NCI-H82 treated with DMSO at 0.1 percent for 48 hours (cell line): ENCODE measurements around the gene CHN2.

Experiments
- DNase-seq: peaks from one replicate; lab custom pipeline; 2025; ENCODE audit not compliant: unreplicated experiment; lab: John Stamatoyannopoulos, UW

CHN2 gene

DNA sequence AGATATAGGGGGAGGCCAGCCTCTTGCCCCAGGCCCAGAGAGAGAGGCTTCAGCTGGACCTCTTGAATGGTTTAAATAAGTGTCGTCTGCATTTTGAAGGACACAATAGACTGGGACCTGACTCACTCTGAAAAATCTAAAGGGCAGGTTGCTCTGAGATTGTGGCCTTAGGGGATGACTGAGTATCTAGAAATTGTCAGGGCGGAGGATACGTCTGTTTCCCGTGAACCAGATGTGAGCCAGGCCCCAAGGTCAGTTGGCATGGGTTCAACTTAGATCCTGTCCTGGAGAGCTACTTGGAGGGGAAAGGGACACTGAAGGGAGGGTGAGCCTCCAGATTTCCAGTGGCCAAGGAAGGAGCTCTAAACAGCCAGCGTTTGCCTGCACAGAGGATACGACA lies 110.2 kb downstream of the CHN2 start:
- DNase-seq, result no peak

DNA sequence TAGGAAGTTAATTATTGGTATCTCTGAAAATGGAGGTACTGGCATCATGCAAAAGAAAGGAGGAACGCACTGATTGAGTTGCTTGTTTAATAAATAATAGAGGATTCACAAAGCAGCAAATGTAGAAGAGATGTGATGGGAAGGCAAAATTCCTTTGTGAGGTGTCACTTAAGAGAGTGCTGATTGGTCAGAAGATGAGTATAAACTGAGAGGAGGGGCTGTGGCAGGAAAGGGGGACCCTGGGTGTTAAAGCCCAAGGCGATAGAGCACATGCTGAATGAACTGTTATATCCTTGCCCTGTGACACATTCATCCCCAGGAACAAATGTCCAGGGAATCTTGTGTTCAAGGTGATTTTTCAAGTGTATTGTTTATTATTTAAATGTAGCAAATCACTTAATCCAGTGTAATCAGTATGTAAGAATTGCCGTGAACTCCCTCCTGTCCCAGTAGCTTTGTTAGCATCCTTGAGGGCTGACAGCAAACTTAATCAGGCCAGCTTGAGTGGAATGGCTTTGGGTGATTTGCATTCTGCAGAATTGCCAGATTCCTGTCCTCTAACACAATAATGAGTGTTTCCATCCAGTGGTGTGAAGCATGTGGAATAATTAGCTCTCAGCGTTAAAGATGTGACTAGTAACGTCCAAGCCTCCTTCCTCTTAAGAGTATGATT lies 111.9 kb downstream of the CHN2 start:
- no peak for DNase-seq

DNA sequence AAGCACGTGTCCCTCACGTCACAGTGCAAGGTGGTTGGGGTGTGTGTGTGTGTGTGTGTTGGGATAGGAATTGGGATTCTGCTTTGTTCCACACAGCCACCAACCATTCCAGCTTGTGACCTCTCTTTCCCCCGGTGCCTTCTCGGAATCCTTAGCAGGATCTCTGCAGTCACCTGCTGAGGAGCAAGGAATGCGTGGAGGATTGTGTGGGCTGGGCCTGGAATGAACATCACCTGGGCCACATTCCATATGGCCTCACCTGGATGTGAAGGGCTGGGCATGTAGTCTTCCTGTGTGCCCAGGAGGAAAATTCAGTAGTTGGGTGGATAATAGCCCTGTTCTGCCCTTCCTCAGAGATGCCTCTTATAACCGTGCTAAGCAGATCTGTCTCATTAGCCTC lies 113.8 kb downstream of the CHN2 start:
- DNase-seq, result no peak

DNA sequence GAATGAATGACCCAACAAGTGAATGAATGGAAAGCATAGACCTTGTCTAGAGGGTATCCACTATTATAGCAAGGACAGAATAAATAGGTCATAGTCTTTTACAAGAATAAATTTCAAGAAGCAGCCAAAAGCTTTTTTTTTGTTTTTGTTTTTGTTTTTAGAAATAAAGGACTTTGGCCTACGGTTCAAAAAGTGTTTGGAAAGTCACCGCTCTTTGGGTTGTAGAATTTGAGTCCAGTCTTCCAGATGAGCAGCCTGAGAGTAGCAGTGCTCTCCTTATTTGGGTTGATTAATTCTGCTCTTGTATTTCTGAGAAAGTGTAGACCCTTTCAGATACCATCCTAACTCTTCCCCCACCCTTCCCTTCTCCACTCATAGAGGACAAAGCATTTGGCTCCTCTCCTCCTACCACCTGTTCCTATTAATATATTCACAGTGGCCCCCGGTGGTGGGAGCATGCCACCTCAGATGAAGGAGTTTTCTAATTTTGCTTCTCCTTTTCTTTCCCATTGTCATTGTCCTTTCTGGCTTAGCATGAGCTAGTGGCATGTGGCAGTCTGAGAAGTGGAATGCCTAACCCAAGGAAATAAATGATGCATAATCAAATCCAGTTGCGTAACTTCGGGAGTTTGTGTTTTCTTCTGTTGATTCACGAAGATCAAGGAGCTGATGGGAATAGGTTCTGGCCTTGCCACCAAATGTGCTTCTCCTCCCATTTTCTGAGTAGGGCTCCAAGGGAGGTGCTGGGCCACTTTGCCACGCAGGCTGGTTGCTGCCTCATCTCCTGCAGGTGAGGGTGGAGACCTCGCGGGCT lies 114.7 kb downstream of the CHN2 start:
- no peak for DNase-seq

DNA sequence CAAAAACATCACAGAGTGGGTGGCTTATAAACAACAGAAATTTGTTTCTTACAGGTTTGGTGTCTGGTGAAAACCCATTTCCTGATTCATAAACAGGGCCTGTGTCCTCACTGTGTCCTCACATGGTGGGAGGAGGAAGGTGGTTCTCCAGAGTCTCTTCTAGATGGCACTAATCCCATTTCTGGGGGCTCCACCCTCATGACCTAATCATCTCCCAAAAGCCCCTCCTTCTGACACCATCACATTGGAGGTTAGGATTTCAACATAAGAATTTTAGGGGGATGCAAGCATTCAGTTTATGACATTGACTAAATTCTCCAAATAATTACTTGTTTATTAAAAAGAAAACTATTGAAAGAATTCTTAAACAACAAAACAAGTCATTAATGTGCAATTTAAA lies 116.0 kb downstream of the CHN2 start:
- no peak for DNase-seq

DNA sequence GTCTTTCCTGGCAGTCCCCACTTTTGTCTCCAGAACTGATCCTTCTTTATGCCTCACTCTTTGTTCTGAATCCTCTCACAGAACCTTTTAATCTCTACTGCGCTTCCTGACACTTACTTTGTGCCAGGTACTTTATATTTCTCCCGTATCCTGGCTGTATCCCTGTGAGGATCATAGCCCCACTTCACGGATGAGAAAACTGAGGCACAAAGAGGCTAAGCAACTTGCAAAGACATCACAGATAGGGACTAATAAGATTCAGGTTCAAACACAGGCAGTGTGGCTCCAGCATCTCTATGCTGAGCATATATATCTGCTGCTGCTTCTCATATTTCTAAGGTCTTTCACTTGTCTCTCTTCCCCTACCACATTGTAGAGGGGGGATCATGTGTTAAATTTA lies 116.7 kb downstream of the CHN2 start:
- DNase-seq, result no peak

DNA sequence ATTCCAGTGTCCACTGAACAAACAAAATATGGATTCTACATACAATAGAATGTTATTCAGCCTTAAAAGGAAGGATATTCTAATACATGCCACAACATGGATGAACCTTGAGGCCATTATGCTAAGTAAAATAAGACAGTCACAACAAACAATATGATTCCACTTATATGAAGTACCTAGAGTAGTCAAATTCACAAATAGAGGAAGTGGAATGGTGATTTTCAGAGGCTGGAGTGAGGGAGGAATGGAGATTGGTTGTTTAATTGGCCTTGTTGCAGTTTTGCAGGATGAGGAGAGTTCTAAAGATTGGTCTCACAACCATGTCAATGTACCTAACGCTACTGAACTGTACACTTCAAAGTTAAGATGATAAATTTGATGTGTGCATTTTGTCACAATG lies 119.6 kb downstream of the CHN2 start:
- no peak for DNase-seq

DNA sequence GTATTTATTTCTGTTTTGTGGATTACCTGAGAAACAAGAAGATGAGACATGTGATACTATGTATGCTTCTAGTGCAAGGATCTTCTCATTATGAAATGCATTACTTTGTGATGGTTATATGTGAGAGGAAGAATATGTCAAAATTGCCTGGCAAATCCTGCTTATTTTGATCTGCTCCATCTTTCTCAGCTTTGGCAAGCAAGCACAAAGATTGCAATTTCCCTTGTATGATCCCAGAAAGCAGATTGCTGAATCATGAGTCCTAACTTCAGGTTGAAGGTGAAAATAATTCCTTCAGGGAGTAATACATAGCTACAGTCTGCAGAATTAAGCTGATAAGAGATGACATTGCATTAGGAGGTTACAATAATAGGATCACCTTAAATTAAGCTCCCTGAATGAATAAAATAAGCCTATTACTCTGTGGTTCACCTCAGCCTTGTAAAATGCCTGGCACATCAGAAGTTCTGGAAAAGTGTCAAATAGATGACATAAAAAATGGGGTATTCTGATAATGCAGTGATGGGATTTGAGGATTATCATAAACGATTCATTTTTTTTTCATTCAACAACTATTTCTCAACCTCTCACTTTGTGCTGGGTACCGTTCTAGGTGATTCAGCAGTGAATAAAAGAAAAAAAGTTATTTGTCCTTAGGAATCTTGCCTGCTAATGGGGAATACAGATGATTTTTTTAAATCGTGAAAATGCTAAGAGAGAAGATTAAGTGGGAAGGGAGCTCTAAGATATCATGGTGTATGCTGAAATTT lies 120.7 kb downstream of the CHN2 start:
- peak; percentile 95 for DNase-seq

DNA sequence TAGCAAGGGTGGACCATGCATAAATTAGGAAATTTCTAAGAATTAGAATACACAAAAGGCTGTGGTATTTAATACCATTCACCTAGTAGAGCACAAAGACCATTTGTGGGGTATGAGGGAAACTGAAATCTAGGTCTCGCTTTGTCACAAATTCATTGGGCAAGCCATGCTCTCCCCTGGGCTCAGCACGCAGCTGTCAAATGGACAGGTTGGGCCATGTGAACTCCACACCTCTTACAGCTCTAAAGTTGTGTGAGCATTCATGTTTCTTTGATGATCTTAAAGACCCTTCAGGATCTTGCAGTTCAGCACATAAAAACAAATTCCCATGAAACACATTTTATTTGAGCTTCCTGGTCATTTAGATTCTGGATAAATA lies 121.3 kb downstream of the CHN2 start:
- no peak for DNase-seq

DNA sequence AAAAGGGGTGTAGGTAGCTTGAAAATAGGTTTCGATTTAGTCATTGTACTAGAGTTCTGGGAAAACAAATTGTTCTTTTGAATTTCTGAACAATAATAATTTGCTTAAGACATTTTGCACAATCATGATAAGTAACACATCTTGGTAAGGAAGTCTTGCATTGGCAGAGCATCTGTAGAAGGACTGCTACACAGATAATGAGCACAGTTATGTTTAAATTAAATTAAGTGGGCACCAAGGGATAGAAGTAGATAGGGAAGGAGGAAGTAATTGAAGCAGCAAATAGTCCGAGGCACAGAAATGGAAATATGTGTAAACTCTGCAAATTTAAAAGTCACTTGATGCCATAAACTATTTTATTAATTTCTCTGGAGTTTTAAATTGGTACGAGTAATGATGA lies 122.4 kb downstream of the CHN2 start:
- no peak for DNase-seq

DNA sequence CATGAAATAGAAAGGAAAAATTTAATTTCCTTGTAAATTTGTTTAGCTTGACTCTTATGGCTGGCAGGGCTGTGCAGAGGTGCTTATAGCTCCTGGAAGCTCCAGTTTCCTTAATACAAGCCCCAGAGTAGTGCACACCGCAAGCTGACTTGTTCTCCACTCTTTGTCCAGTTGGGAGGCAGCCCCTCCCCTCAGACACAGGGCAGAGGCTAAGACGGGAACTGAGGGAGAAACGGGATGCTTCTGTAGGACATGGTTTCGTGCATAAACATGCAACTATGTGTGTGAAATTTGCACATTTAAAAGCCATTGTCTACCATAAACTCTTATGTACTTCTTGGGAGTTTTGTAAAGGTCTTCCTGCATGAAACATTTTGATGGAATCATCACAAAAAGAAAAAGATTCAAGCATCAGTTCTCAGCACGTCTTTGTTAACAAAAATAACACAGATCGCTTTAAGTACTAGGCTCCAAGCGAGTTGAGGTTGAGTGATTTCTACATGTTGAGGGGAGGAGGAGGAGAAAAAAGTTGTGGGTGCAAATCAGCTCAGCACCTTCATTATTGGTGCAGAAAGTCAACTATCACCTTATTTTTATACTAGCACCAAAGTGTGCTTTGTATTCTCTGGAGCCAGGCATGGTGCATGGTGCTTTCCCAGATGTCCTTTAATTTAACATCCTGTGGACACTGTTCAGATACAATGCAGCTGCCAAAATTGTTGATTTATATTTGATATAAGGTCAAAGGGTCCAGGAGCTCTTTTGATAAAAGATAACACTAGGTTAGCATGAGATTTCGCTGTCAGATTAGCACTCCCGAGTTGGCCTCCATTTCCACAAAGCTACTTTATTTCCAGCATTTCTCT lies 124.5 kb downstream of the CHN2 start:
- no peak for DNase-seq

DNA sequence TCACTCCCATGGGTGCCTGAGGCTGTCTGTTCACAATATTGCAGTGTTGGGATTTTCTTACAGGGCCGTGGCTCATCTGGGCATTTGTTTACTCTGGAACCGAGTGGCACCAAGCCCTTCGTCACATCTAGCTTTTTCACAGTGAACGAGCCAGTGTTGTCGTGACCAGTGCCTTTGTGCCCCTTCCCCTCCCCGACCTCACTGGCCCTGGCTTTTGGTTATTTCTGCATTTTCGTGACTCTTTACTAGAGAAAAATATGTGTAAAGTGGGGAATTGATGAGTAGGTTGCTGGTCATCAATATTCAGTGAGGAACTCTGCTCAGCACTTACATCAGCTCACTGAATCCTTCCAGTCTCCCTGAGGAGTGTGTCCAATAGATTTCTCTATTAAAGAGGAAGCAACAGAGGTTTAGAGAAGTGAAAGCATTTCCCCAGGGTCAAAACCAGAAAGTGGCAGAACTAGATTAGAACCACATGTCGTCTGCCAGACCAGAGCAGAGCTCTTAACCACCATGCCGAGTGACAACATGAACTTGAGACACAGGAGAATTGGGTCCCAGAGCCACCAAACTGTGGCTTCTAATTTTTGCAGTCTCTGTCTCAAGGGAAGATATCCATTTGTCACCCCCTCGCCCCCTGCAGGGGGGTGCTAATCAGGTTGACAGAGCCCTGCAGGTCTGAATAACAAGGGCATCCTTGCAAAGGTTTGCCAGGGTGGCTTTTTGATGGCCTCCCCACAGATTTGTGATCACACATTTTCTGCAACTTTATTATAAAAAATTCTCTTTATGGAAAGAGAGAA lies 125.3 kb downstream of the CHN2 start:
- no peak for DNase-seq

DNA sequence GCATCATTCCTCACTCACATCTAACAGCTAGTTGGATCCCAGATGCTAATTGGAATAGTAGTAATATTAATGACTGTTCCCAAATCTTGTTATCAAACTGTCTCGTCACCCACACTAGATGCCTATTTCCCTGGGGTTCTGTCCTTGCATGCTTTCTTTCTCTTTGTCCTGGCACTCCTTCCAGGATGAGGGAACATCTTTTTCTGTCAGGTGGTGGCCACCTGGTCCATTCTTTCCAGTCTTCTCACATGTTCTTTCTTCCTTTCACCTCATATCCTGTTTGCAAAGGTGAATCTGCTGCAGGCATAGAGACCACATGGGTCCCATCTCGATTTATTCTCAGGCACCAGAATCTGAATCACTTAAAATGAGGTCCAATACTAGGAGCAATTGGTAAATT lies 126.0 kb downstream of the CHN2 start:
- no peak for DNase-seq

DNA sequence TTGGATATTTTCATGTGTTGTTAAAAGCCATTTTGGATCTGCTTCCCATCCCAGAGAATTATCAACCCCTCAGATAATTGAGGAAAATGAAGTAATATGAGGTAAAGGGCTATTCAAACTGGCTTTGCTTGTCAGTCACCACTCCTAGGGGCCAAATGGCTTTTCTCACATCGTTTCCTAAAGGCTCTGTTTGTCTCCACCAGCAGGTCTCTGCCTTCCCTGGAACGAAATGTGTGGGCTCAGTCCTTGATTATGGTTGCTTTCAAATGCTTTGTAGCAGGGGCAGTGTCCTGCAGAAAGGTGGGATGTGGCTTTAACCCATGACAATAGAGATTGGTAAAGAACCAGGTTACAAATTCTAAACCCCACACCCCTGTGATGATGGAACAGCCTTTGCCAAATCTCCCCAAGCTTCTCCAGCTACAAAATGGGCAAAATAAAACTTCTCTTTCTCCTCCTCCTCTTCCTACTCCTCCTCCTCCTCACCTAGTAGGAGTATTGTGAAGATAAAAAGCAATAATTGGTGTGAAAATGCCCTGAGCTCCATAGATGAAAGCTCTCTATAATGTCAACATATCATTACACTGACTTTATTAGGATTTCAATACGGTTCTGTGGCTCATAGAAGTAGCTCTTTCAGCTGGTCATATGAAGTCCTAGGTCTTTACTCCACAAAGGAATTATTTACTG lies 127.6 kb downstream of the CHN2 start:
- no peak for DNase-seq

DNA sequence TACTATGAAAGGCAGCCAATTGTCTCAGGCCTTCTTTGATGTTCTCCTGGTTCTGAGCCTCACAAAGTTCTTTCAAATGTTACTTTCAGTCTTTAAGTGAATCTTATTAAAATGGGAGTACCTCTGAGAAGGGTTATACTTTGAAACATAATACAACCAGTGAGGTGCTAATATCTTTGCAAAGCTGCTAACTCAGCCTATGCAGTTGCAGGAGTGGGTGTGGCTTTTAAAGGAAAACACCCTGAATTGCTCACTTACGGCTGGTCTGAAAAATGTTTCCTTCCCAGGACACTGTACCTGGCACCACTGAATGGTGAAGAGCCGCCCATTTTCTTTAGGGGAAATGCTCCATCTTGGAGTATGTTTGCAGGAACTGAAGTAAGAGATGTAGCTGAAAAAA lies 130.9 kb downstream of the CHN2 start:
- DNase-seq, result no peak

DNA sequence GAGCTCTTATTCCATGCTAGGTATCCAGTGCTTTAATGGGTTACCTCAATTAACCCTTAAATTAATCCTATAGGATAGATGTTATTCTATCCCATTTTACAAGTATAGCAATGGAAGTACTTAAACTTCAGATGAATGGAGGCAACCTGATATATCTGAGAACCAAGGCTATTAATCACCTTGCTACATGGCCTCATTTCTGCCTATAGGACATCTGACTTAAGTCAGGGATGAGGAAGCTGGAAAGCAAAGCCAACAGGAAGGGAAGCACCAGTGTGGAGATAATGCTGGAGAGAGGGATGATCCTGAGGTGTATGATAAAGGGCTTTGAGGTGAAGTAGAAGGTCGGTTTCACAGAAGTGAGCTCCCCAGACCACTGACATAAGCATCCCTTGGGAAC lies 132.3 kb downstream of the CHN2 start:
- no peak for DNase-seq

DNA sequence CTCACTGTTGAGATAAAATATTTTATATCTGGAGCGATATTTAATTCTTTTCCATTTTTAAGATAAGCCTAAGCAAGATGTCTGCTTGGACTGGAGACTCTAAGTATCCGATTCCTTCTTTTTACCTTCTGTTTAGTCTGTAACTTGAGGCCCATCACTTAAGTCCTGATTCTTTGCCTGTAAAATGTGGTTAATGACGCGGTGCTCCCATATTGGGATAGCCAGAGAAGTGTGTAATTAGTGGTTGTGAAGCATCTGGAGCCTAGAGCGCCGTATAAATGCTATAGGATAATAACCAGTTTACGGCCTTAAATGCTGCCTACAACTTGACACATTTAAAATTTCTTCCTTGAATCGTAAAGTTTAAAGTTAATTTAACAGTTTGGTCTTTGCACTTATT lies 132.9 kb downstream of the CHN2 start:
- no peak for DNase-seq

DNA sequence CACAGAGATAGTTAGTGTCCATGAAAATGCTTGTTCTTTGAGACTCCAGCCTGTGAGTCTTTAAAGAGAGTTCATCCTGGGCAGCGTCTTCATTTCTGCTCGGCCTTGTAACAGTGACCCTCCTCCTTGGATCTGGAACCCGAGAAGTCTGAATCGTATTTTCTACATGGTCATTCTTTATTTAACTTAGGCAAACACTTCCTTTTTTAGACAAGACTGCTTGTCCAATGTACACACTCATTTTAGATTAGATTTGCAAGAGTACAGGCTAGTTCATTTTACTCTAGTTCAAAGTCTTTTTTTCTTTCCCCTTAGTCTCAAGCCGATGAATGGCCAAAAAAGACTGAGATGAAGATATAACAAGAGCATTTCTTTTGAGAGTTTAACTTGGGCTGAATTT lies 133.5 kb downstream of the CHN2 start:
- no peak for DNase-seq

DNA sequence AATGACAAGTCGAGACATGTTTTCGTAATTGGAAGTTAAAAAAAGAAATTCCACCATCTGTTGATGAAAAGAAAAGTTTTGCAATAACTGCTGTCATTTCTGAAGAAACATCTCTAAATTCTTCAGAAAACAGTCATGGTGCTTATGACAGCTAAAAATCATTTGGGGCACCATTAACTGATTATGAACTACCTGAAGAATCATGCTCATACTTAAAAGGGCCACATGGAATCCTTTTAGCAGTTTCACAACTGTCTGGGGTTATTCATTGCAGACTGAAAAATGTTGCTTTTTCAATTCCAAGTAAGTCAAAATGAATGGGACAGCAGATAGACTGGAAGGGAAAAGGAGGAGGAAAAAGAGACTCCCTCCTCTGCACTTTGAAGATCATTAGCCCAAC lies 134.2 kb downstream of the CHN2 start:
- DNase-seq, result no peak

DNA sequence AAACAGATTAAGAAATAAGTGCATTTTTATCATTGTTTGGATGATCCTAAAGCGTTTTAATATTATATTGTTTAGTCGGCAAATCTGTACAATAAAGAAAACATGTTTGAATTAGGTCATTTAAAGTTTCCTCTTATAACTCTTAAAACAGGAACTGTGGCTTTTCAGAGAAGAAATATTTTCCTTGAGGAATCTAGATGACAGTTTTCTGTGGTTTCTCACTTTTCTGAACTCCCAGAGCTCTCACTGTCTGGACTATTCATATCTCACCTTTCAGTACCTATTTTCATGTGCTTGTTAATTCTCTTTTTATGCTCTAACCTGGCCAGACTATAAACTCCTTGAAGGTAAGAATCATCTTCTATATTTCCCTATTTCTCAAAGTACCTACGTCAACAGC lies 135.1 kb downstream of the CHN2 start:
- no peak for DNase-seq
